PC-9 (cell line): ENCODE results near the gene PTPRD.

Source experiments
- EZH2 ChIP-seq: fragments of 200-600 bp; sonication (generic); IDR thresholded peaks from 2 replicates; pipeline ENCODE4 v1.8.0; 2017; ENCODE audit warnings: antibody characterized with exemption, low read depth
- TF ChIP-seq, protein P1 (sequence below): fragments of 200-600 bp; sonication (generic); conservative IDR thresholded peaks from 2 replicates; pipeline ENCODE4 v1.6.1; 2017; ENCODE audit warnings: mixed run types, antibody characterized with exemption, mild to moderate bottlenecking, moderate library complexity

GRCh38 chr9:8570776-8571175, 2042.0 kb downstream of the PTPRD start:
- TF ChIP-seq, protein P1, sequence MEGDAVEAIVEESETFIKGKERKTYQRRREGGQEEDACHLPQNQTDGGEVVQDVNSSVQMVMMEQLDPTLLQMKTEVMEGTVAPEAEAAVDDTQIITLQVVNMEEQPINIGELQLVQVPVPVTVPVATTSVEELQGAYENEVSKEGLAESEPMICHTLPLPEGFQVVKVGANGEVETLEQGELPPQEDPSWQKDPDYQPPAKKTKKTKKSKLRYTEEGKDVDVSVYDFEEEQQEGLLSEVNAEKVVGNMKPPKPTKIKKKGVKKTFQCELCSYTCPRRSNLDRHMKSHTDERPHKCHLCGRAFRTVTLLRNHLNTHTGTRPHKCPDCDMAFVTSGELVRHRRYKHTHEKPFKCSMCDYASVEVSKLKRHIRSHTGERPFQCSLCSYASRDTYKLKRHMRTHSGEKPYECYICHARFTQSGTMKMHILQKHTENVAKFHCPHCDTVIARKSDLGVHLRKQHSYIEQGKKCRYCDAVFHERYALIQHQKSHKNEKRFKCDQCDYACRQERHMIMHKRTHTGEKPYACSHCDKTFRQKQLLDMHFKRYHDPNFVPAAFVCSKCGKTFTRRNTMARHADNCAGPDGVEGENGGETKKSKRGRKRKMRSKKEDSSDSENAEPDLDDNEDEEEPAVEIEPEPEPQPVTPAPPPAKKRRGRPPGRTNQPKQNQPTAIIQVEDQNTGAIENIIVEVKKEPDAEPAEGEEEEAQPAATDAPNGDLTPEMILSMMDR = no peak
- TF ChIP-seq EZH2 = no peak
